HG03196 (cell line): ENCODE results near the gene ABLIM3.

Experiments
- ATAC-seq: cut with Tn5 transposase; IDR thresholded peaks from one replicate; pipeline ENCODE4 v1.9.1; 2021; ENCODE audit not compliant: unreplicated experiment

ABLIM3 gene

GRCh38 chr5:149141224-149141956, at the start of gene ABLIM3:
Gene ABLIM3 (plus strand): TSS chr5:149141493. CDS start chr5:149142096, 603 bp downstream.
- ATAC-seq, result peak; percentile 78

- ATAC-seq, result no peak
These were observed 47.7 kb upstream of the ABLIM3 start for GRCh38 chr5:149093625-149094024.

DNA sequence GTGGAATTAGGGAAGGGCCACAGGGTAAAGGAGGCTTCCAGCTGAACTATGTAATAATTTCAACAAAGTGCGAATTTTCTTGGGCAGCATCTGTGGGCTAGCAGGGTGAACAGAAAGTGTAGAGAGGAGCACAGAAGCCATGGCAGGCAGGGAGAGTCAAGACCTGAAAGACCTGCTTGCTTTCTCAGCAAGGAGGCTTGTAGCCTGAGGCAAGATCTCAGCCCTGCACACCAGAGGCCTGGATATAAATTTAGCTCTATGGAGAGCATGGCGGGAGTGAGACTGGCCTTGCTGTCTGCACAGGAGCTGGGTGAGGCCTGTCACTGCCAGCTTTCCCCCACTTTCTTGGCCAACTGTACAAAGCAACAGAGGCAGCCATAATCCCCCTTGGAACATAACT, 46.3 kb upstream of the ABLIM3 start:
- no peak for ATAC-seq

GRCh38 chr5:149099920-149100319, 41.4 kb upstream of the ABLIM3 start:
- ATAC-seq, result no peak

DNA sequence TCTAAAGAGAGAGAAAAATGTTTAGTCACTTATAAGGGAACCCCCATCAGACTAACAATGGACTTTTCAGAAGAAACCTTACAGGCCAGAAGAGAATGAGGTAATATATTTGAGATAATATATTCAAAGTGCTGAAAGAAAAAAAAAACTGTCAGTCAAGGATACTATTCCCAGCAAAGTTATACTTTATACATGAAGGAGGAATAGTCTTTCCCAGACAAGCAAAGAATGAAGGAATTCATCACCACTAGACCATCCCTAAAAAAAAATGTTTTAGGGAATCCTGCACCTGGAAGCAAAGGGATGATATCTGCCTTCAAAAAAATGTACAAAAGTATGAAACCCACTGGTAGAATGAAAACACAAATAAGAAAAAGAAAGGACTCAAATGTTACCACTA, 41.0 kb upstream of the ABLIM3 start:
- ATAC-seq, result no peak

GRCh38 chr5:149108651-149109280, 32.5 kb upstream of the ABLIM3 start:
- no peak for ATAC-seq

DNA sequence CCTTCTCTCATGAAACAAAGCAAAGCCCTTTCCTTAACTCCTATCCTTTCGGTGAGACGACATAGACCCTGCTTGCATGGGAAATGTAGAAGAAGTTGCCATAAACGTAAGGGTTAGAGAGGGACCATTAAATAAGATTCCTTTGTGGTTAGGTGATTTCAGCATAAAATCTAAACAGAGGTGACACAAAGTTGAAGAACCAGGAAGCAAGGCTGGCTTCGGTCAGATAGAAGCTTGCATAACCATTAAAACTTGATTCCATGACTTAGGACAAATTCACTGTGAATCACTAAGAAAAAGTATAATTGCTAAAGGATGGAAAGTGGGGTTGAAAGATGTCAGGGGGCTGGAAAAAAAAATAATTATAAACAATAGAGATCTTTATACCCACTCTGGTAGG, 30.9 kb upstream of the ABLIM3 start:
- ATAC-seq, result no peak

DNA sequence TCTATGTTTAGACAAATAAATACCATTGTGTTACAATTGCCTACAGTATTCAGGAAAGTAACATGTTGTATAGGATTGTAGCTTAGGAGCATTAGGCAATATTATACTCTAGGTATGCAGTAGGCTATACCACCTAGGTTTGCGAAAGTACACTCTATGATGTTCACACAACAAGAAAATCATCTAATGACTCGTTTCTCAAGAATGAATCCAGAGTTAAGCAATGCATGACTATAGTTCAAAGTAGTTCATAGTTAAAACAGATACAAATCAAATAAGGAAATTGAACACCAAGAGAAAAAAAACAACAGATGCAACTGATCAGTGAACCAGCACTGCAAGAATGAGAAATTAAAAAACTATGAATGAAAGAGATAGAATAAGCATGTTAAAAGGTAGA, 27.6 kb upstream of the ABLIM3 start:
- ATAC-seq, result no peak

- peak; percentile 55 for ATAC-seq
These were observed 26.6 kb upstream of the ABLIM3 start for GRCh38 chr5:149114403-149115312.

- peak; percentile 82 for ATAC-seq
These were observed 23.3 kb upstream of the ABLIM3 start for GRCh38 chr5:149117970-149118369.

DNA sequence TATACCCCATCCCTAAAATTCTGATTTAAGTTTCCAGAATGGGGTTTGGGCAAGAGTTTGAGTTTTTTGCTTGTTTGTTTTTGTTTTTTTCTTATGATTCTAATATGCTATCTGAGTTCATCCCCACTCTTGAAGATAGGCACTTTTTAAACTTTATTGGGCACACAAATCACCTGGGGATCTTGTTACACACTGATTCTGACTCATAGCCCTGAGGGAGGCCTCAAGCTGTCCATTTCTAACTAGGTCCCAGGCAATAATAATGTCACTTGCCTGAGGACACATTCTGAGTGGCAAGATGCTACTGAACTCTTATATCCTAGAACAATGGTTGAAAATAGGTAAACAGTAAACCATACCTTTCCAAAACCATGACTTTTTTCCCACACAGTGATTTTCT, 22.8 kb upstream of the ABLIM3 start:
- no peak for ATAC-seq

DNA sequence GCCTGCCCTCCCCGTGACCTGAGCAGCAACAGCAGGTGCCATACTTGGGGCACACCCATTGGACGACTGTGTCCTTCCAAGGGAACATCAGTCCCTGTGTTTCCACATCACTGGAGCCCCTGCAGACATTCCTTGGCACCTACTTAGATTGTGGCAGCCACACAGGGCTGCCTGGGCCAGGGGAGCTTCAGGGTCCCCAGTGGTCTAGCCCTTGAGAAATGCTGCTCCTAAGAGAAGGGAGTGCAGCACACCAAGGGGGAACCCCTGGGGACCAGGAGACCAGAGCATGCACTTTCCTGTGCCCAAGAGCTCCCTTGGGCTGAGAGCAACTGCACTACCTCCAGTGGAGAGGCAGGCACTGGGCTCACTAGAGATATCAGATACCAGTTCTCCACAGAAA, 20.1 kb upstream of the ABLIM3 start:
- ATAC-seq, result no peak

DNA sequence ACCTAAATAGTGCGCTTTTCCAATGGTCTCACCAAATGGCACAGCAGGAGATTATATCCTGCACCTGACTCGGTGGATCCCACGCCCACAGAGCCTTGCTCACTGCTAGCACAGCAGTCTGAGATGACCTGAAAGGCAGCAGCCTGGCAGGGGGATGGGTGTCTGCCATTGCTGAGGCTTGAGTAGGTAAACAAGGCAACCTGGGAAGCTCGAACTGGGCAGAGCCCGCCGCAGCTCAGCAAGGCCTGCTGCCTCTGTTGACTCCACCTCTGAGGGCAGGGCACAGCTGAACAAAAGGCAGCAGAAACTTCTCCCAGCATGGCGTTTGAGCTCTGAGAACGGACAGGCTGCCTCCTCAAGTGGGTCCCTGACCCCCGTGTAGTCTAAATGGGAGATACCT, 18.1 kb upstream of the ABLIM3 start:
- no peak for ATAC-seq

GRCh38 chr5:149125386-149125891, 15.9 kb upstream of the ABLIM3 start:
- no peak for ATAC-seq

GRCh38 chr5:149126906-149127305, 14.4 kb upstream of the ABLIM3 start:
- no peak for ATAC-seq

DNA sequence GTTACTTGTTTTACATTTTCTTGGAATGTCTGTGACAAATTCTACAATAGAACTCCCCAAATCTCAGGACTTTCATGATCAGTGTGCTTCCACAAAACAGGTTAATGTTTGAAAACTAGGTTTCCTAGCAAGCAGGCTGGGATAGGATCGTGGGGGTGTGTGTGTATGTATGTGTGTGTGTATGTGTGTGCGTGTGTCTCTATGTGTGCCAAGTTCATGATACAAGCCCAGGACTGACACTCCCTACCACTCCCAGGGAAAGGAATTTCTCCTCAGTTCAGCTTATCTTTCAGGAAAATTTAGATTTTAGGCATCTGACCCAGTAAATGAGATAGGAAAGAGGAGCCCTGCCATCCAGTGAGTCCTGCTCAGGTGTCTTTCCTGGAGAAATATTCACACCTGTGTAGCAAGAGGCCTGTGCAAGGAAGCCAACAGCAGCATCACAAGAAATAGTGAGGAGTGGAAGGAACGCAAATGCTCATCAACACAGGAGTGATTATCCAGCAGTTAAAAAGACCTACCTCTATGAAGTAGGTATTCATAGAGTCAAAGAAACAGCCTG, 13.8 kb upstream of the ABLIM3 start:
- ATAC-seq, result no peak

GRCh38 chr5:149128023-149128875, 13.0 kb upstream of the ABLIM3 start:
- no peak for ATAC-seq

DNA sequence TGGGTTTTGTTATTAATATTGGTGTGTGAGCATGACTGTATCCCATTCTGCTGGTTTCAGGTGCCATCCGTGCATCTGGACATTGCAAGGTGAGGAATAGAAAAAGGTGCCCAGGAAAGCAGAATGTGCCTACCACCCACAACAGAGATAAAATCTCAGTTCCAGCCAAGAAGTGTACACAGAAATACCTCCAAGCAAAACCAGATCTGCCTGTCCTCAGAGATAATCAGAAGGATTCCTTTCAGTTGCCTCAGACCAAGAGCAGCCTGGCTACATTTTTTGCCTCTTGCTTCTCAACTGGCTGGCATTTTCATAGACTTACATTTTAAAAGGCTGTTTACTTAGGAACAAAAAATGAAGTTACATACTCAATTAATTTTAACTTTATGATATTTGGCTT, 12.1 kb upstream of the ABLIM3 start:
- ATAC-seq, result no peak

DNA sequence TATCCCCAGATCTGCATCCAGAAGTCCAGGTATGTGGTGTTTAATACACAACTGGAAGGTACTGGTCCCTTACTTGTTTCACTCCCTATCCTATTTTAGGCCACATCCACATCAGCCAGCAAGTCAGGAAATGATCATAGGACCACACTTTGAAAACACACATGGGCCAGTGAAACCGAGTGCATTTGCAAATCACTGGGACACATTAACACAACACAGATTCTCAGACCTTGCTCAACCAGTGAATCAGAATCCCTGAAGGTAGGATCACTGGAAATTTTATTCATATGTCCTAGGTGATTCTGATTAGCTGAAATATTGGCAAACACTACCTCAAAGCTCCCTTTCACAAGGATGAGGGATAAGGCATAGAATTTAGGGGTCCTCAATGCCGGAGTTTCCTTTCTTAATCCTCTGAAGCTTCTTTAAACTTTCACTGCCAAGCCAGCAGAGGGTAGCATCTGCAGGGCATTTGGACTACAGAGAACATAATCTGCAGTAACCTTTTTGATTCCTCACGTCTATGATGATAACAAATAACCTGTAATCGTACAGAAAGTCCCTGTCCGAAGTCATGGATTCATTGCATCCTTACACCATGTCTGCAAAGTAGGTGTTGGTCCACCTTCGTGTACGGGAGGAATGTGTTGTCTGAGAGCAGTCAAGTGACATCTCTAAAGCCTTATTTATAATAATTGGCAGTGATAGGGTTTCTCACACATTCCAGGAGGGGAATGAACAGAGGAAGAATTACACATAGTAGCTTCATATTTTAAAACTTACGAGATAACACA, 11.0 kb upstream of the ABLIM3 start:
- no peak for ATAC-seq
